ENCODE measurements around the gene NSD1.

DNA sequence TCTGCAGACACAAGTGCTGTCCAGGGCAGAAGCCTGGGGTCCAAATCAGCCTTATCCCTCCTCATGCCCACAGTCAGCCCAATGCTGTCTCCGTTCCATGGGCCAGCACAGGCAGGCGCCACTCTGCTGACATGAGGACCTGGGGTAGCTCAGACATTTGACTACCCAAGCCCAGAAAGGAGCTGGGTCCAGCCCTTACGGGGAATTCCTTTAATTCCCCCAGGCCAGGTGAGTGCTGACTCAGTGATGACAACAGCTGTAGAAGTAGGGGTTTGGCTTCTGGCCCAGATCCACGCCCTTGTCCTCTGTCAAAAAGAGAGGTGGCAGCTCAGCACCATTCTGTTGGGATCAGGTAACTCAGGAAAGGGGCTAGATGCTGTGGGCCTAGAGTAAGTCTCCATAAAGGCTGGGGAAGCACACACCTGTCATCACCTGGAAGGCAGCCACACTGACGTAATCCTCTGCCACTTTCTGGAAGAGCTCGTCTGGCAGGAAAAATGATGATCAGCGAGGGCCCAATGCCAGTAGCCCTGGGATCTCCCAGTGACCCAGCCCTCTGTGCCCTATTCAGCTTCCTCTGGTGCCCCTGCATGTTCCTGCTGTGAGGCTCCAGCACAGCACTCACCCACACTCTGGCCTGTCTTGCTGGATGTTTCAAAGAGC, 168.1 kb downstream of the NSD1 start:
- TF ChIP-seq, protein P1, sequence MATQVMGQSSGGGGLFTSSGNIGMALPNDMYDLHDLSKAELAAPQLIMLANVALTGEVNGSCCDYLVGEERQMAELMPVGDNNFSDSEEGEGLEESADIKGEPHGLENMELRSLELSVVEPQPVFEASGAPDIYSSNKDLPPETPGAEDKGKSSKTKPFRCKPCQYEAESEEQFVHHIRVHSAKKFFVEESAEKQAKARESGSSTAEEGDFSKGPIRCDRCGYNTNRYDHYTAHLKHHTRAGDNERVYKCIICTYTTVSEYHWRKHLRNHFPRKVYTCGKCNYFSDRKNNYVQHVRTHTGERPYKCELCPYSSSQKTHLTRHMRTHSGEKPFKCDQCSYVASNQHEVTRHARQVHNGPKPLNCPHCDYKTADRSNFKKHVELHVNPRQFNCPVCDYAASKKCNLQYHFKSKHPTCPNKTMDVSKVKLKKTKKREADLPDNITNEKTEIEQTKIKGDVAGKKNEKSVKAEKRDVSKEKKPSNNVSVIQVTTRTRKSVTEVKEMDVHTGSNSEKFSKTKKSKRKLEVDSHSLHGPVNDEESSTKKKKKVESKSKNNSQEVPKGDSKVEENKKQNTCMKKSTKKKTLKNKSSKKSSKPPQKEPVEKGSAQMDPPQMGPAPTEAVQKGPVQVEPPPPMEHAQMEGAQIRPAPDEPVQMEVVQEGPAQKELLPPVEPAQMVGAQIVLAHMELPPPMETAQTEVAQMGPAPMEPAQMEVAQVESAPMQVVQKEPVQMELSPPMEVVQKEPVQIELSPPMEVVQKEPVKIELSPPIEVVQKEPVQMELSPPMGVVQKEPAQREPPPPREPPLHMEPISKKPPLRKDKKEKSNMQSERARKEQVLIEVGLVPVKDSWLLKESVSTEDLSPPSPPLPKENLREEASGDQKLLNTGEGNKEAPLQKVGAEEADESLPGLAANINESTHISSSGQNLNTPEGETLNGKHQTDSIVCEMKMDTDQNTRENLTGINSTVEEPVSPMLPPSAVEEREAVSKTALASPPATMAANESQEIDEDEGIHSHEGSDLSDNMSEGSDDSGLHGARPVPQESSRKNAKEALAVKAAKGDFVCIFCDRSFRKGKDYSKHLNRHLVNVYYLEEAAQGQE (IDR thresholded peaks at IDR 0.05; ENCODE audit: low read depth) = no peak
- TF ChIP-seq EZH2 (IDR thresholded peaks at IDR 0.05) (no peak), FOSL1 (IDR thresholded peaks at IDR 0.05; ENCODE audit: low read depth) (no peak)

All from HCT116 (cell line).